Stimulated activated effector memory CD8-positive, alpha-beta T cell treated with anti-CD3 and anti-CD28 coated beads, Interleukin-12 subunit alpha, Interleukin-12 subunit beta, amount 100 ng/mL, for 72 hours (primary cell): ENCODE measurements around the gene GPR15.

Source experiments
- ATAC-seq: fragments of 150-1000 bp; cut with Tn5 transposase; 2 replicates; pipeline ENCODE4 v1.10.0; 2021
- DNase-seq, 2 donors: peaks; one replicate each; pipeline ENCODE4 v3.0.0; 2021 to 2022; ENCODE audit warnings: low spot score in 2 of 2
- H3K27ac Mint-ChIP-seq: one replicate; pipeline ENCODE4 v1.8.0; 2022; ENCODE audit warnings: mild to moderate bottlenecking, mixed read lengths
- H3K36me3 Mint-ChIP-seq: one replicate; pipeline ENCODE4 v1.8.0; 2022; ENCODE audit warnings: mild to moderate bottlenecking, mixed read lengths
- H3K4me1 Mint-ChIP-seq: one replicate; pipeline ENCODE4 v1.8.0; 2022; ENCODE audit warnings: mixed read lengths
- H3K4me3 Mint-ChIP-seq: one replicate; pipeline ENCODE4 v1.8.0; 2022; ENCODE audit warnings: mild to moderate bottlenecking, mixed read lengths
- H3K9me3 Mint-ChIP-seq: one replicate; pipeline ENCODE4 v1.8.0; 2022; ENCODE audit warnings: mixed read lengths

GPR15 gene

GRCh38 chr3:98521897-98522543 lies 9.8 kb upstream of the GPR15 start:
- ATAC-seq, result peak; percentile 83
- H3K9me3 Mint-ChIP-seq, result no peaks in the 10 kb centered on the region
- H3K27ac Mint-ChIP-seq, result peak overlapping the region; percentile 92
- peaks cover 69% of the 10 kb centered on the region for H3K4me1 Mint-ChIP-seq
- peak; percentile 40 to 75 for DNase-seq
- peak overlapping the region; percentile 78 for H3K4me3 Mint-ChIP-seq
- H3K36me3 Mint-ChIP-seq, result peaks cover 82% of the 10 kb centered on the region

- H3K27ac Mint-ChIP-seq, result peak within 1 kb of the TSS; percentile 92
- no peaks in the 10 kb centered on the region for H3K9me3 Mint-ChIP-seq
Measured at GRCh38 chr3:98522544-98523281, 9.1 kb upstream of the GPR15 start, which contains the start of gene CLDND1. CLDND1 (minus strand) TSS chr3:98522902; CDS start chr3:98521424, 1,478 bp downstream.

DNA sequence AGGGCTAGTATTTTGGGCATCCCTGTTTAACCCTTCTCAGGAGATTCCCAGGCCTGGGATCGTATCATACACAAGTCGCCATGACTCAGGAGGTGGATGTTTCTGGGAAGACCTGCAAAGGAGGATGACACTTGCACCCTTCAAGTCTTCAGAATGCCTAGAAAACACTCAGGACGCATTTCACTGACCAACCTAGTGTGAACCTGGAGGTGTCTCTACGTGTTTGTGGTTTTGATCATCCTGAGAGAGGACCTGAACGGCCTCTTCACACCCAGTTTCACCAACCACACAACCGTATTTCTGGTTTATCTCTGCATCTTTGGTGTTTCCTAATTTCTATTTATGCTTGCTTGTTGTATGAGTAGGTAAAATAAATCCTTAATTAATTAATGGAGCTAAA lies 6.3 kb upstream of the GPR15 start:
- Mint-ChIP-seq H3K9me3 (no peaks in the 10 kb centered on the region), H3K4me1 (peaks cover 40% of the 10 kb centered on the region), H3K36me3 (peaks cover 63% of the 10 kb centered on the region), H3K4me3 (peak overlapping the region; percentile 22), H3K27ac (peak overlapping the region; percentile 40)
- DNase-seq (no peak), ATAC-seq (no peak)

More at GRCh38 chr3:98522544-98523281, 9.1 kb upstream of the GPR15 start, which contains the start of gene CLDND1:
- Mint-ChIP-seq H3K4me3 (peak within 1 kb of the TSS; percentile 78), H3K36me3 (peaks cover 75% of the 10 kb centered on the region), H3K4me1 (peaks cover 66% of the 10 kb centered on the region)
- ATAC-seq (peak; percentile 96), DNase-seq (peak; percentile 82 to 94)

DNA sequence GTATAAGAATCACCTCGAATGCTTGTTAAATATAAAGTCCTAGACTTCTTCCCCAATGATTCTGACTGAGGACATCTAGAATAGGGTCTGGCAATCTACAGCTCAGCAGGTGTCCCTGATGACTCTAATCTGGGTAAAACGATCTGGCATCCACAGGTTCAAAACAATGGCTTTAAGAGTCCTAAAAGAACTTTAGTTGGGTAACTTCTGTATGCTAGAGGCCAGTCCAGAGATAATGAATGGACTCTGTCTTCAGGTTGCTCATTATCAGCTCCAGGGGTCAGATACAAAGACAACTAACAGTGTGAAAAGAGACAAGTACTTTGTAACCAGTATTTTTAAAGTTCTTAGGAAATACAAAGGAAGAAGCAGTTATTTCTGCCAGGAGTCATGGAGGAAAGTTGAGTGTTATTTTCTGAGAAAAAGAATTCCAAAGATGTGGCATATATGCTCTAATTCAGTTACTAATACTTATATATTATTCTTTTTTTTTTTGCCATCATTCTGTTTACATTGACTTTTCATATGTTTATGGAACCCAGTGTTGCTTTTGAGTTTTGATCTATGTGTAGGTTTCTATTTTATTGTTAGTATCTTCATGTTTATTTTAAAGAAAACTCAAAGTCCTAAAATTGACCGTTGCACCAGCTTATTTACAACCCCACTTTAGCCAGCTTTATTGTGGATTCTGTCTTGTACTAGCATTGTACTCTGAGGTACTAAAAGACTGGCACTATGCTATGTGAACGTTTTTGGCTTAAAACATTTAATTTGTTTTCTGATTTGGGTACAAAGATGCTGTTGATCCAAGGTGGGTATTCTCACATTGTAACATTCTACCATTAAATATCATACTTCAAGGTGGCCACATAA lies 3.1 kb upstream of the GPR15 start:
- Mint-ChIP-seq H3K9me3 (no peaks in the 10 kb centered on the region), H3K4me1 (peaks cover 29% of the 10 kb centered on the region), H3K27ac (no peak overlapping the region), H3K36me3 (peaks cover 65% of the 10 kb centered on the region), H3K4me3 (no peak overlapping the region)
- ATAC-seq, result no peak
- DNase-seq, result no peak

- H3K4me1 Mint-ChIP-seq, result peaks cover 21% of the 10 kb centered on the region
- H3K36me3 Mint-ChIP-seq, result peaks cover 59% of the 10 kb centered on the region
- peak overlapping the region; percentile 45 for H3K27ac Mint-ChIP-seq
- H3K4me3 Mint-ChIP-seq, result peak overlapping the region; percentile 26
- ATAC-seq, result no peak
- no peak for DNase-seq
- no peaks in the 10 kb centered on the region for H3K9me3 Mint-ChIP-seq
Measured at GRCh38 chr3:98529856-98530459, 1.8 kb upstream of the GPR15 start.

DNA sequence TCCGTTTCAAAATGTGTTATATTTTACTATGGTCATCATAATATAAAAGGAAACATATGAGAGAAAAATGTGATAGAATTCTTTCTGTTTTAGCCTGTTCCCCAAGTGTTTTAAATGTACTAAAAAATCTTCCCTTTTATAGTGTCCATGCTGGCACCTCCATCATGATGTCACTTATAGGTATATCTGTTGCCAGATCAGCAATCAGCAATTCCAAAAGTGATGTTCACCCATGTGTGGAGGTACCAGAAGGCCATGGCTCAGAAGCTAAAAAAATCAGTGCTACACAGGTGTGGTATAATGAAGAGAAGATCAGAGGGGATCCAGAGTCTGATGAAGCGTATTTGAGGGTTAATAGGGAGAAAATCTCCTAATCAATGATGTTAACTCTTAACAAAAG lies 1.1 kb upstream of the GPR15 start:
- Mint-ChIP-seq H3K9me3 (no peaks in the 10 kb centered on the region), H3K4me1 (peaks cover 13% of the 10 kb centered on the region), H3K4me3 (peak overlapping the region; percentile 26), H3K27ac (no peak overlapping the region), H3K36me3 (peaks cover 55% of the 10 kb centered on the region)
- ATAC-seq, result no peak
- no peak for DNase-seq

DNA sequence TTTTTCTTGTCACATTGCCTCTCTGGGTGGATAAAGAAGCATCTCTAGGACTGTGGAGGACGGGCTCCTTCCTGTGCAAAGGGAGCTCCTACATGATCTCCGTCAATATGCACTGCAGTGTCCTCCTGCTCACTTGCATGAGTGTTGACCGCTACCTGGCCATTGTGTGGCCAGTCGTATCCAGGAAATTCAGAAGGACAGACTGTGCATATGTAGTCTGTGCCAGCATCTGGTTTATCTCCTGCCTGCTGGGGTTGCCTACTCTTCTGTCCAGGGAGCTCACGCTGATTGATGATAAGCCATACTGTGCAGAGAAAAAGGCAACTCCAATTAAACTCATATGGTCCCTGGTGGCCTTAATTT lies 478 bp downstream of the GPR15 start:
- no peaks in the 10 kb centered on the region for H3K9me3 Mint-ChIP-seq
- no peak for ATAC-seq
- H3K4me1 Mint-ChIP-seq, result peaks cover 22% of the 10 kb centered on the region
- DNase-seq, result no peak
- H3K36me3 Mint-ChIP-seq, result peaks cover 65% of the 10 kb centered on the region
- peak overlapping the region; percentile 43 for H3K27ac Mint-ChIP-seq
- H3K4me3 Mint-ChIP-seq, result peak overlapping the region; percentile 26

- Mint-ChIP-seq H3K27ac (peak overlapping the region; percentile 43), H3K9me3 (no peaks in the 10 kb centered on the region), H3K36me3 (peaks cover 65% of the 10 kb centered on the region), H3K4me3 (peak overlapping the region; percentile 26), H3K4me1 (peaks cover 23% of the 10 kb centered on the region)
- DNase-seq (no peak), ATAC-seq (no peak)
Measured at GRCh38 chr3:98532709-98533571, 1.2 kb downstream of the GPR15 start.

- Mint-ChIP-seq H3K36me3 (peaks cover 70% of the 10 kb centered on the region), H3K9me3 (no peaks in the 10 kb centered on the region), H3K4me3 (peak overlapping the region; percentile 26), H3K4me1 (peaks cover 32% of the 10 kb centered on the region), H3K27ac (no peak overlapping the region)
- DNase-seq, result no peak
- no peak for ATAC-seq
Measured at GRCh38 chr3:98534168-98534567, 2.4 kb downstream of the GPR15 start.

DNA sequence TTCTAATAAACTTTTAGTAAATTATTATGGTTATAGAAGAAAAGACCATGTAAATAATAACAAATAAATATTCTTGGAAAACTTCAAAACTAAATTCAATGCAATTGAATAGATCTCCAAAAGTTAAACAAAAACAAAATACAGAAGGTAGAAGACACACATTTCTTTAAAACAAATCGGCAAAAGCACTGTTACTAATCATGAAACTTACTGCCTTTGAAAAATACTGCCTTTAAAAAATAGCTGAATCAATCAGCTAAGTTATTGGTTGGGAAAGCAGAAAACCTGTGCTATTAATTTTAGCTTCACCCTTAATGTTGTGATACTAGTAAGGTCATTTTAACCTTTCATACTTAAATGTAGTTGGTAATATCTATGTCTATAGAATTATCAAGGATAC lies 3.0 kb downstream of the GPR15 start:
- Mint-ChIP-seq H3K4me1 (peaks cover 35% of the 10 kb centered on the region), H3K36me3 (peaks cover 68% of the 10 kb centered on the region), H3K27ac (no peak overlapping the region), H3K4me3 (no peak overlapping the region), H3K9me3 (no peaks in the 10 kb centered on the region)
- ATAC-seq, result no peak
- DNase-seq, result no peak

GRCh38 chr3:98536456-98537017 lies 4.8 kb downstream of the GPR15 start:
- H3K4me1 Mint-ChIP-seq, result peaks cover 39% of the 10 kb centered on the region
- no peaks in the 10 kb centered on the region for H3K9me3 Mint-ChIP-seq

DNA sequence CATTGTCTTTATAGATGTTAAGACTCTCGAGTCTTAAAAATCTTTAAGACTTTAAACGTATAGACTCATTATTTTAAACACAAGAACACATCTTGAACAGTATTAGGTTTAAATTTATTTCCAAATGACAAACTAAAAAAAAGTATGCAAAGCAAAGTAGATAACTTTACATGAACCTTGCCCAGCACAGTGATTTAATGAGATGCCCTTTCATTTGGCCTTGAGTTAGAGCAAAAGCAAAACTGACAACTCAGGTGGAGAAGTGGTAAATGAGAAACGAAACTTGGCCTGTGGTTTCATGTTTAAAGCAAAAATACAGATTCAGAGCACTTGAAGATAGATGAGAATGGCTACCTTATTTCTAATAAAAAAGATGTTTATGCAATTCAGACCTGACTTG lies 8.6 kb downstream of the GPR15 start:
- H3K27ac Mint-ChIP-seq, result peak overlapping the region; percentile 1
- H3K9me3 Mint-ChIP-seq, result no peaks in the 10 kb centered on the region
- peaks cover 26% of the 10 kb centered on the region for H3K36me3 Mint-ChIP-seq
- DNase-seq (no peak), ATAC-seq (peak; percentile 66)
- H3K4me3 Mint-ChIP-seq, result peak overlapping the region; percentile 8
- H3K4me1 Mint-ChIP-seq, result peaks cover 51% of the 10 kb centered on the region

More at GRCh38 chr3:98536456-98537017, 4.8 kb downstream of the GPR15 start:
- peak; percentile 95 for ATAC-seq
- DNase-seq, result no peak
- Mint-ChIP-seq H3K36me3 (peaks cover 51% of the 10 kb centered on the region), H3K27ac (peak overlapping the region; percentile 92), H3K4me3 (peak overlapping the region; percentile 55)

- DNase-seq, result no peak
Measured at GRCh38 chr3:98541695-98542094, 9.9 kb downstream of the GPR15 start.

DNA sequence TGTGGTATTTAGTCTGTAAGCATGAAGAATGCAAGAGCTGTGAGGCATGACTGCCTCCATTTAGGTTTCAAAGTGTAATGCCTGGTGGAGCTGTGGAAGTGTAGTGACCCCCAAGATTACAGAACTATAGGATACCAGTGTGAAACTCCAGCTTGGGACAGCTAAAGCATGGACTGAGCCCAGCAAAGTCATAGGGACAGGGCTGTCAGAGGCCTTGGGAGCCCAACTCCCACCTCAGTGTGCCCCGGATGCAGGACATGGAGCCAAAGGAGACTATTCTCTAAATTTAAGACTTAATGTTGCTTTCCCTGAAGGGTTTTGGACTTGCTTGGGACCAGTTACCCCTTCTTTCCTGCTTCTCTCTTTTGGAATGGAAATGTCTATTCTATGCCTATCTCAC lies 10.8 kb downstream of the GPR15 start:
- DNase-seq (no peak), ATAC-seq (no peak)
- H3K4me1 Mint-ChIP-seq, result peaks cover 47% of the 10 kb centered on the region
- peaks cover 15% of the 10 kb centered on the region for H3K36me3 Mint-ChIP-seq
- no peak overlapping the region for H3K4me3 Mint-ChIP-seq
- H3K27ac Mint-ChIP-seq, result peak overlapping the region; percentile 14
- H3K9me3 Mint-ChIP-seq, result no peaks in the 10 kb centered on the region

More at GRCh38 chr3:98541695-98542094, 9.9 kb downstream of the GPR15 start:
- peaks cover 53% of the 10 kb centered on the region for H3K4me1 Mint-ChIP-seq
- no peak overlapping the region for H3K27ac Mint-ChIP-seq
- H3K36me3 Mint-ChIP-seq, result peaks cover 19% of the 10 kb centered on the region
- ATAC-seq, result no peak
- no peaks in the 10 kb centered on the region for H3K9me3 Mint-ChIP-seq
- peak overlapping the region; percentile 20 for H3K4me3 Mint-ChIP-seq
